ENCODE results near the gene GLDC.
"Not testable (repeated sequence)": the region's sequence is repeated elsewhere in the genome, so short reads cannot be mapped to it uniquely, and the experiment has no call there.

GLDC gene

DNA sequence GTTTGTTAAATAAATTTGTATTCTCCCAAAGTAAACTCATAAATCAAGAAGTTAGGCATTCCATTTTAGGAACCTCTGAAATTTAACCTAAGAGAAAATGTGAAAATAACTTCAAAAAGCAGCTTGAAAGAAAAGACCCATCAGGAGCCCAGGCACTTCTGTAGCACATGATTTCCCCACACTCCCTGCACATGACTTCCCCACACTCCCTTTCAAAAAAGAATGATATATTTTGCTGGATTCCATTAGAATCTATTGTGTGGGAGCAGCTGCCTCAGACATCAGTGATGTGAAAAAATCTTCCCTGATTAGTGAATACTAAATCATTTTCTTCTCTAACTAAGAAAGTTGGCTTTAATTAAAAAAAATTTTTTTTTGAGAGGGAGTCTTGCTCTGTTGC is 83.3 kb downstream of the GLDC start:
- Histone ChIP-seq H3K4me3 (ENCODE audit: low read length) (no peak overlapping the region), H3K9ac (ENCODE audit: low read length) (no peak overlapping the region), H3K27me3 (ENCODE audit: control insufficient read depth, insufficient read depth, low read length) (no peaks in the 10 kb centered on the region), H3K4me1 (ENCODE audit: control insufficient read depth, low read depth, low read length) (peaks cover 14% of the 10 kb centered on the region), H3K36me3 (ENCODE audit: control insufficient read depth, low read depth, low read length) (peaks cover 29% of the 10 kb centered on the region), H3K9me3 (ENCODE audit: control insufficient read depth, low read depth, low read length) (no peaks in the 10 kb centered on the region), H3K27ac (ENCODE audit: low read length) (no peak overlapping the region)

DNA sequence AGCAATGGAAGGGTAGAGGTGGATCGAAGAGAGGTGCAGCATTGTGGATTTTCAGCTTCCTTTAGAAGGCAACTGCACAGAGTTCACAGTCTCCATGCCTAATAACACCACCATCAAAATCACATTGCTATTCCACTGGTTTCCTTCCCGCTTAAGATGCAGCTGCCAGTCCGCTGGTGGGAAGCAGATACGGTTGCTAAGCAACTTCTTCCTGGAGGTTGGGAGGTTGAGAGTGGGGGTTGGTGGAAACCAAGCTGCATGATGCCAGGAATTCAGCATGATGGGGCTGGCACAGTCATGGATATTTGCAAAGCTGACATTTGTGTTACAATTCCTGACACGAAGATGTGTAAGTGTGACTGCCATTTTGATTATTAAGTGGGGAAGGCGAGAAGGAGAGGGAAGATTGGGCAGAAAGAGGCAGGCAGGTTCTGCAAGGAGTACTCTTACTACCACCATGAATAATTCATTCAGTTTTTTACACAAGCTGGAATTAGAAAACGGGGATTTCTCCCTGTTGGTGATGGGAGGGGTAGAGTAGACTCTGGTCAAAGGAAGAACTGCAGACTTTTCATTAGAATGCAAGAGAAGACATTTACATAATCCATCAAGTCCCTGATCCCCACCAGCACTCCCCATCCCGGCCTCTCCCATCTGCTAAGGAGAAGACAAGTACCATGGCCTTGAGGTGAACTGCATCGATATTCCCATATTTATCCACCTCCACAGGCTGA is 87.5 kb downstream of the GLDC start:
- Histone ChIP-seq H3K9me3 (ENCODE audit: control insufficient read depth, low read depth, low read length) (no peaks in the 10 kb centered on the region), H3K4me3 (ENCODE audit: low read length) (no peak overlapping the region), H3K4me1 (ENCODE audit: control insufficient read depth, low read depth, low read length) (peaks cover 14% of the 10 kb centered on the region), H3K36me3 (ENCODE audit: control insufficient read depth, low read depth, low read length) (peaks cover 13% of the 10 kb centered on the region), H3K27ac (ENCODE audit: low read length) (no peak overlapping the region), H3K9ac (ENCODE audit: low read length) (no peak overlapping the region), H3K27me3 (ENCODE audit: control insufficient read depth, insufficient read depth, low read length) (no peaks in the 10 kb centered on the region)

DNA sequence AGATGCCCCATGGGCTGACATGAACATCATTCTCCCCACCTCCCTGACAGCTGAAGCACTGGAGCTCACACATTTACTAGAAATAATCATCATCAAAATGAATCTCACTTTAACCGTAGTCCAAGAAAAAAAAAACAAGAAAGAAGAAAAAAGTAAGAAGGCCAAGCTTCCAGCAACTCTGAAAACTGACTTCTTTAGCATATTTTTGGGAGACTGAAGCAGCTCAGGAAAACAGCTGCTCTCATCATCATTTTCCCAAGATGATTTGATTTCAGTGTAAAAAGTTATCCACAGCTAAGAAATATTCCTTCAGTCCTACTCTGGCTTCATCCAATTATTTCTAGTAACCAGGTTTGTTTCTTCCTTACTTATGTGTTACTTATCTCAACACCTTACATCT is 91.7 kb downstream of the GLDC start:
- Histone ChIP-seq H3K9me3 (ENCODE audit: control insufficient read depth, low read depth, low read length) (no peaks in the 10 kb centered on the region), H3K27ac (ENCODE audit: low read length) (no peak overlapping the region), H3K36me3 (ENCODE audit: control insufficient read depth, low read depth, low read length) (peaks cover 11% of the 10 kb centered on the region)

DNA sequence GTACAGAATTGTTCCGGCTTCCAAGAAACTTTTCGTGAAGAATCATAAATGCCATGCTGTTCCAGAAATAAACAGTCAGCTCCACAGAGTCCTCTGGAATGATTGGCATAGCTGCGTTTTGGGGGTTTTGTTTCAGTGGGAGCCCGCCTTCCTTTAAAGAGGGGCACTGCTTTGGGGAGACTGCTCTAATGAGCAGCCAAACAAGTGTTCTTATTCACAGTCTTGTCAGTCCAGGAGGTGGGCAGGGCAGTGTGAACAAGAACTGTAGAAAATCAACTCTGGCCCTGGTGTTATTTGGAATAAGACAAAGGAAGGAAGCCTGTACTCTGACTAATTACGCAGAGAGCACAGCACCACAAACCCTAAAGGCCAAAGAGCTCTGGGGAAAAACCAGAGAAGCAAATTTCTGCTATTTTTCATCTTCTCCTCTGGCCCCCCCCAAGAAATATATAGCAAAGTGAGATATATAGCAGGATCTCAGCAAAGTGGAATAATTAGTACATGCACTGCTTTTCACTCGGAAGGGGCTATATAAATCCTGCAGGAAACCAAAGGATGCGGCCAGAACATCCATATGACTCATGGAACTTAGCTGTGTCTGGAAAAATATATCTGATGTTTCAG is 92.9 kb downstream of the GLDC start:
- Histone ChIP-seq H3K9ac (ENCODE audit: low read length) (no peak overlapping the region), H3K36me3 (ENCODE audit: control insufficient read depth, low read depth, low read length) (peaks cover 11% of the 10 kb centered on the region), H3K27ac (ENCODE audit: low read length) (no peak overlapping the region), H3K9me3 (ENCODE audit: control insufficient read depth, low read depth, low read length) (no peaks in the 10 kb centered on the region), H3K4me1 (ENCODE audit: control insufficient read depth, low read depth, low read length) (peaks cover under 1% of the 10 kb centered on the region), H3K27me3 (ENCODE audit: control insufficient read depth, insufficient read depth, low read length) (no peaks in the 10 kb centered on the region), H3K4me3 (ENCODE audit: low read length) (no peak overlapping the region)

More for the DNA sequence above, 91.7 kb downstream of the GLDC start:
- Histone ChIP-seq H3K4me3 (ENCODE audit: low read length) (no peak overlapping the region), H3K27me3 (ENCODE audit: control insufficient read depth, insufficient read depth, low read length) (no peaks in the 10 kb centered on the region), H3K9ac (ENCODE audit: low read length) (no peak overlapping the region), H3K4me1 (ENCODE audit: control insufficient read depth, low read depth, low read length) (peaks cover 14% of the 10 kb centered on the region)

DNA sequence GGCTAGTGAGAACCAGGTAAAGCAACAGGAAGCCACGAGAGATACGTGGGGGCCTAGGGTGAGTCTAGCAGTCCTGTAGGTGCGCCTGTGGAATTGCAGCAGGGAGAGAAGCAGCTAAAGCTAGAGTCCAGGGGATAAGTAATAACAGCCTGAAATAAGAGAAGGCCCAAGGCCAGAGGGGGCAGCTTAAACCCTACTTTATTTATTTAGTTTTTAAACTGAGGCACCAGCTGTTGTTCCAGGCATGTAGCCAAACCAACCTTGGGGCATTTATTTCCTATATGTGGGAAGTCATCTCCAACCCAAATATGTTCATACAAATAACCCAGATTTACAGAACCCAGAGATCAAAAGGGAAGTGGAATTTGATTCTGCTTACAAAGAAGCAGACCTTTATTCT is 93.5 kb downstream of the GLDC start:
- Histone ChIP-seq H3K4me3 (ENCODE audit: low read length) (no peak overlapping the region), H3K36me3 (ENCODE audit: control insufficient read depth, low read depth, low read length) (peaks cover 11% of the 10 kb centered on the region), H3K27ac (ENCODE audit: low read length) (no peak overlapping the region)

DNA sequence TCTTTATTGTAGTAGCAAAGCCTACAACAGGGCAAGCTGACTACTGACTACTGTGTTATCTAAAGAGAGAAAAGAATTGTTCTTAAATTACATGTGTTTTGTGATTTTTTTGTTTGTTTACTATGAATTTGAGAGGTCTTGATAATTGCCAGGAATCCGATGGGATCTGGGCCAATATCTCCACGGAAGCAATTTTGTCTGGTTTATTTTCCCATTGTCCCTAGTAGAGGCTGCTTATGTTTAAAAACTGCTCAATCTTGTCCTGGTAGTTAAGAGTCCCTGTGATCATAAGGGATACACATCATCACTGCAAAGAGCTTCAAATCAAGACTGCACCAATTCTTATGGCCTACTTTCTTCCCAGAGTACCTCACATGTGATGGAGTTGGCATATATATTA is 94.4 kb downstream of the GLDC start:
- H3K9me3 ChIP-seq (ENCODE audit: control insufficient read depth, low read depth, low read length): no peaks in the 10 kb centered on the region
- H3K4me3 ChIP-seq (ENCODE audit: low read length): no peak overlapping the region
- no peak overlapping the region for H3K9ac ChIP-seq (ENCODE audit: low read length)
- peaks cover 10% of the 10 kb centered on the region for H3K36me3 ChIP-seq (ENCODE audit: control insufficient read depth, low read depth, low read length)
- no peaks in the 10 kb centered on the region for H3K4me1 ChIP-seq (ENCODE audit: control insufficient read depth, low read depth, low read length)
- no peak overlapping the region for H3K27ac ChIP-seq (ENCODE audit: low read length)
- no peaks in the 10 kb centered on the region for H3K27me3 ChIP-seq (ENCODE audit: control insufficient read depth, insufficient read depth, low read length)

More for the DNA sequence above, 93.5 kb downstream of the GLDC start:
- Histone ChIP-seq H3K9me3 (ENCODE audit: control insufficient read depth, low read depth, low read length) (no peaks in the 10 kb centered on the region), H3K27me3 (ENCODE audit: control insufficient read depth, insufficient read depth, low read length) (no peaks in the 10 kb centered on the region), H3K4me1 (ENCODE audit: control insufficient read depth, low read depth, low read length) (no peaks in the 10 kb centered on the region), H3K9ac (ENCODE audit: low read length) (no peak overlapping the region)

DNA sequence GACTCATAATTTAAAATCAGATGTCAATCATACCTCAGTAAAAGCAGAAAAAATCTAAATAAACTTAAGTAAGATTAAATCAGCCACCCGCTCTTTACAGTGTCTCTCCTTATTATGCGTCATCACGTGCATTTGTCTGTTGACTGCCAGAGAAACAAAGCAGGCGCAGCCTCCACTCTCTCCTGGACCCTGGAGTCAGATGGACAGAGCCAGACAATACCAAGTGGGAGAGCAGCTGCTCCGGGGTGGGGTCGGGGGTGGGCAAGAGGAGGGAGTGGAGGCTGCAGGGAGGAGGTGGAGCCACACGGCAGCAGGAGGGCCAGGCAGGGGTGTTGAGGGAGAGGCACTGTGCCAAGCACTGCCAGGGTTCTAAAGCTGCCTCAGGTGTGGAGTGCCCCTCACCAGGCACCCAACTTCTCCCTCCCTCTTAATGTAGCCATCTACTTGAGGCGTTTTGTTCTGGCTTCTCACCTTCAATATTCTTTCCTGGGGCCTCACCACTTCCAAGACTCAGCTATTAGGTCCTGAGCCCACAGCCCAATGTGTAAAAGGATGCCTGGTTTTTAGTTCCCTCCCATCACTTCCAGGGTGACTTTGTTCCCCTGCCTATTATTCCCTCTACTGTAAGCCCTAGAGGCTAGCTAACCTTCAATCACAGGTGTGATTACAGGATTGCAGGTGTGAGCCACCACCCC is 96.3 kb downstream of the GLDC start:
- Histone ChIP-seq H3K27ac (ENCODE audit: low read length) (no peak overlapping the region), H3K27me3 (ENCODE audit: control insufficient read depth, insufficient read depth, low read length) (no peaks in the 10 kb centered on the region), H3K4me1 (ENCODE audit: control insufficient read depth, low read depth, low read length) (no peaks in the 10 kb centered on the region), H3K9me3 (ENCODE audit: control insufficient read depth, low read depth, low read length) (no peaks in the 10 kb centered on the region), H3K4me3 (ENCODE audit: low read length) (no peak overlapping the region), H3K9ac (ENCODE audit: low read length) (no peak overlapping the region), H3K36me3 (ENCODE audit: control insufficient read depth, low read depth, low read length) (peaks cover 12% of the 10 kb centered on the region)

DNA sequence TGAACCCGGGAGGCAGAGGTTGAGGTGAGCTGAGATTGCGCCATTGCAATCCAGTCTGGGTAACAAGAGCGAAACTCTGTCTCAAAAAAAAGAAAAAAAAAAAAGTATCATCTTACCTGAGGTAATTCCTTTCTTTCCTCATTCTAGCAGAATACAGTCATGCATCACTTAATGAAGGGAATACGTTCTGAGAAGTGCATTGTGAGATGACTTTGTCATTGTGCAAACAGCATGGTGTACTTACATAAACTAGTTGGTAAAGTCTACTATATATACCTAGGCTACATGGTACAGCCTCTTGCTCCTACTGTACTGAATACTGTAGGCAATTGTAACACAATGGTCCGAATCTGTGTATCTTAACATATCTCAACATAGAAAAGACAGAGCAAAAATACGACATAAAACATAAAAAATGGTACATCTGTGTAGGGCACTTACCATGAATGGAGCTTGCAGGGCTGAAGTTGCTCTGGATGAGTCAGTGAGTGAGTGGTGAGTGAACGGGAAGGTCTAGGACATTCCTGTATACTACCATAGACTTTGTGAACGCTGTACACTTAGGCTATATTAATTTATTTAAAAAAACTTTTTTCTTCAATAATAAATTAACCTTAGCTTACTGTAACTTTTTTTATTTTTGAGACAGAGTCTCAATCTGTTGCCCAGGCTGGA is 100.4 kb downstream of the GLDC start:
- Histone ChIP-seq H3K27me3 (ENCODE audit: control insufficient read depth, insufficient read depth, low read length) (no peaks in the 10 kb centered on the region), H3K4me3 (ENCODE audit: low read length) (no peak overlapping the region), H3K9me3 (ENCODE audit: control insufficient read depth, low read depth, low read length) (no peaks in the 10 kb centered on the region), H3K27ac (ENCODE audit: low read length) (no peak overlapping the region), H3K36me3 (ENCODE audit: control insufficient read depth, low read depth, low read length) (peaks cover 12% of the 10 kb centered on the region), H3K9ac (ENCODE audit: low read length) (no peak overlapping the region), H3K4me1 (ENCODE audit: control insufficient read depth, low read depth, low read length) (no peaks in the 10 kb centered on the region)

DNA sequence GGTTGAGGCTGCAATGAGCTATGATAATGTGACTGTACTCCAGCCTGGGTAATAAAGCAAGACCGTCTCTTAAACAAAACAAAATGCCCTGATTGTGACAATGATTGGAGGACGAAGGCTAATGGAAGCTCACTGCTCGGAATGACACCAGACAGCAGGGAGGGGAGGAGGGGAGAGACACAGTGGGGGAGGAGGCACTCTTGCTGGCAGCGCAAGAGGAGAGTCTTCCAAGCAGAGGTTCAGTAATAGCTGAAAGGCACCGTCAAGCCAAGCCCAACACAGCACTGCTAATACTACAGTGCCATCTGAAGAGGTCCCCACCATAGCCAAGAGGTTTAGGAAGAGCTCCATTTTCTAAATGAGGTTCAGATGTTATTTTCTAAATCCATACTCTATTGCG is 102.3 kb downstream of the GLDC start:
- H3K9ac ChIP-seq (ENCODE audit: low read length): no peak overlapping the region
- no peaks in the 10 kb centered on the region for H3K9me3 ChIP-seq (ENCODE audit: control insufficient read depth, low read depth, low read length)
- H3K27me3 ChIP-seq (ENCODE audit: control insufficient read depth, insufficient read depth, low read length): no peaks in the 10 kb centered on the region
- no peak overlapping the region for H3K4me3 ChIP-seq (ENCODE audit: low read length)
- peaks cover 4% of the 10 kb centered on the region for H3K36me3 ChIP-seq (ENCODE audit: control insufficient read depth, low read depth, low read length)
- H3K4me1 ChIP-seq (ENCODE audit: control insufficient read depth, low read depth, low read length): no peaks in the 10 kb centered on the region
- H3K27ac ChIP-seq (ENCODE audit: low read length): no peak overlapping the region

DNA sequence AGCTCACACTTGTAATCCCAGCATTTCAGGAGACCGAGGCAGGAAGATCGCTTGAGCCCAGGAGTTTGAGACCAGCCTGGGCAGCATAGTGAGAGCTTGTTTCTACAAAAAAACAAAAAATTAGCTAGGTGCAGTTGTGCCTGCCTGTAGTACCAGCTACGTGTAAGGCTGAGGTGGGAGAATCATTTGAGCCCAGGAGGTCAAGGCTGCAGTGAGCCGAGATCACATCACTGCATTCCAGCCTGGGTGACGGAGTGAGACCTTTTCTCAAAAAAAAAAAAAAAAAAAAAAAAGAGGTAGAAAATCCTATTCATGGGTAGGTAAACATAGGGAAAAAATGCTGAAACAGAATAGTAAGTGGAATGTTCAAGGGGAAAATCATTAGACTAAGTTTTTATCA is 102.9 kb downstream of the GLDC start:
- H3K27ac ChIP-seq (ENCODE audit: low read length); H3K4me1 ChIP-seq (ENCODE audit: control insufficient read depth, low read depth, low read length); H3K9me3 ChIP-seq (ENCODE audit: control insufficient read depth, low read depth, low read length); H3K4me3 ChIP-seq (ENCODE audit: low read length); H3K9ac ChIP-seq (ENCODE audit: low read length); H3K36me3 ChIP-seq (ENCODE audit: control insufficient read depth, low read depth, low read length); H3K27me3 ChIP-seq (ENCODE audit: control insufficient read depth, insufficient read depth, low read length): not testable (repeated sequence)

DNA sequence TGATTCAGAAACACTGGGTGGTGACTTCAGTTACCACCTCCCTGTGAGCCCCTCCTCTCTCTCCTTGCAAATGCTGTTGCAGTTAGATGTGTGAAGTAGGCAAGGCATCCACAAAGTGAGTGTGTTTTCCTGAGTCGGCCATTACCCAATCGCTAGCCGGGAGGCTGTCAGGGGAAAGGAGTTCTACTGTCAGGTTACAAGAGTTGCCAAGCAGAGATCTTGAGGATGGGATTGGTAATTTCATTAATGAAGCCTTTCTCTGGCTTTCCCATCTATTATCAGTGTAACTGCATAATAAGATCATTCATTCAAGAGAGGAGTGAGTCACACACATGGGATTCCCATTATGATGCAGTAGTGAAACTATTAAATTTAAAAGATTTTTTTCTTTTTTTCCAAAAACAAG is 106.9 kb downstream of the GLDC start:
- Histone ChIP-seq H3K27ac (ENCODE audit: low read length) (no peak overlapping the region), H3K9ac (ENCODE audit: low read length) (no peak overlapping the region), H3K4me1 (ENCODE audit: control insufficient read depth, low read depth, low read length) (no peaks in the 10 kb centered on the region), H3K36me3 (ENCODE audit: control insufficient read depth, low read depth, low read length) (peaks cover 7% of the 10 kb centered on the region), H3K4me3 (ENCODE audit: low read length) (no peak overlapping the region), H3K27me3 (ENCODE audit: control insufficient read depth, insufficient read depth, low read length) (no peaks in the 10 kb centered on the region), H3K9me3 (ENCODE audit: control insufficient read depth, low read depth, low read length) (no peaks in the 10 kb centered on the region)

All from iPS-18a (cell line).